ENCODE data around the gene KIF14.

- TF ChIP-seq CTCF (conservative IDR thresholded peaks at IDR 0.05; ENCODE audit: low read depth in 2 of 2) (no peak), EZH2phosphoT487 (IDR thresholded peaks at IDR 0.05; ENCODE audit: unreplicated experiment) (no peak), EZH2 (IDR thresholded peaks at IDR 0.05; ENCODE audit: low read depth, unreplicated experiment) (no peak), POLR2AphosphoS5 (IDR thresholded peaks at IDR 0.05; ENCODE audit: low read depth) (no peak), ETS1 (IDR thresholded peaks at IDR 0.05) (no peak), STAT1 (IDR thresholded peaks at IDR 0.05; ENCODE audit: unreplicated experiment) (no peak), NANOG (IDR thresholded peaks at IDR 0.05; ENCODE audit: borderline replicate concordance) (no peak), ZNF114 (CRISPR knock-in tag; IDR thresholded peaks at IDR 0.05) (no peak), REST (IDR thresholded peaks at IDR 0.05; ENCODE audit: unreplicated experiment) (no peak), CREB1 (CRISPR knock-in tag; IDR thresholded peaks at IDR 0.05; ENCODE audit: low read depth) (no peak), JUNB (IDR thresholded peaks at IDR 0.05; ENCODE audit: unreplicated experiment) (no peak)
Observed at GRCh38 chr1:200629876-200630514, 9.4 kb upstream of the KIF14 start.

All from GM23338 (cell line).